Adrenal gland (tissue), 12 donors: Measurements from ENCODE around the gene RSPH3. TPM values are rescaled to one million over a fixed set of nuclear protein-coding genes. Genes with fewer than 3 reads are reported as not detected.
A peak's percentile ranks its signal among the peaks of the same experiment; 100 is the strongest.

Experiments used
- DNase-seq, 7 donors: peaks; one replicate each; pipeline ENCODE4 v3.0.0-alpha.2; 2019 to 2020
- H3K27ac ChIP-seq, 5 donors: fragments of 200-600 bp; sonication (generic) in 4 of 5; 1 replicate in 3 of 5; 2 replicates in 2 of 5; pipeline versions ENCODE4 v1.5.1 to v1.8.0; 2016 to 2020; ENCODE audit warnings: mild to moderate bottlenecking in 1 of 5
- H3K27me3 ChIP-seq: fragments of 200-600 bp; 2 replicates; pipeline ENCODE4 v1.8.0; 2021
- H3K36me3 ChIP-seq, 2 donors: fragments of 200-600 bp; replicated peaks in 1 of 2; 1 replicate in 1 of 2; 2 replicates in 1 of 2; pipeline versions ENCODE4 v1.5.1 to v1.8.0; 2018 to 2022
- H3K4me1 ChIP-seq, 2 donors: fragments of 200-600 bp; replicated peaks in 1 of 2; 1 replicate in 1 of 2; 2 replicates in 1 of 2; pipeline versions ENCODE4 v1.5.1 to v1.8.0; 2018 to 2021
- H3K4me3 ChIP-seq, 4 donors: fragments of 200-600 bp; sonication (generic) in 3 of 4; one replicate each; pipeline ENCODE4 v1.5.1; 2016 to 2018
- H3K9me3 ChIP-seq, 3 donors: fragments of 200-600 bp; sonication (generic) in 1 of 3; replicated peaks in 1 of 3; 1 replicate in 2 of 3; 2 replicates in 1 of 3; pipeline versions ENCODE4 v1.5.1 to v1.8.0; 2016 to 2021
- POLR2A ChIP-seq, 2 donors: fragments of 450-650 bp; IDR thresholded peaks; one replicate each; pipeline ENCODE4 v1.6.1; 2017; ENCODE audit warnings: antibody characterized with exemption in 2 of 2, mild to moderate bottlenecking in 2 of 2, moderate library complexity in 1 of 2
- WGBS, 4 donors: extraction: QIAGEN DNeasy Blood & Tissue Kit in 2 of 4; methylation state at CpG; one replicate each; pipeline versions ENCODE4 v1.1.5 to v1.1.7; 2013 to 2017; 5-methylcytosine and 5-hydroxymethylcytosine counted together
- intact Hi-C, 2 donors: fragments of 100-400 bp; cut with DNase I; formaldehyde crosslinking; loops; one replicate each; pipeline versions ENCODE4 v1.14.1 to v1.15.0; 2022 to 2023
- polyA plus RNA-seq, 3 donors: library from polyadenylated mRNA; stranded (reverse); fragments of 200-250 nt in 2 of 3; fragments of 350-450 nt in 1 of 3; fragmentation: Illumina TruSeq in 1 of 3; extraction: RNeasy Lipid Tissue Mini Kit (QIAGEN cat#74804) in 1 of 3; gene quantifications; one replicate each; pipeline ENCODE4 v1.2.3, GENCODE V29; 2013 to 2014
- total RNA-seq, 9 donors: library from RNA; depleted of rRNA in 4 of 9; stranded (reverse); fragments of >200 nt in 4 of 9; fragments of 120-200 nt in 1 of 9; fragmentation: NEBNext Ultra II Directional in 1 of 9; extraction: Animal tissue kit (Norgen Biotek cat#: 25700) in 1 of 9; gene quantifications; one replicate each; pipeline versions ENCODE4 v1.1.0 to v1.2.4, GENCODE V29; 2013 to 2023
- TF ChIP-seq, protein P1 (sequence below), 6 experiments: fragments of 450-650 bp in 4 of 6; fragments of 200-600 bp in 2 of 6; sonication (generic) in 1 of 6; IDR thresholded peaks; 1 replicate in 5 of 6; 2 replicates in 1 of 6; pipeline versions ENCODE4 v1.5.1 to v1.8.0; 2016 to 2021; ENCODE audit warnings: antibody characterized with exemption in 6 of 6, mild to moderate bottlenecking in 2 of 6, moderate library complexity in 1 of 6
- donor health status: healthy with polysubstance abuse.
- donor health status: Bipolar disorder and iron deficiency.
- donor health status: DM: yes; HTN: yes; CAD: no.
- donor health status: DM: no; HTN: no; CAD: no.
- donor health status: DM: no; HTN: no; CAD: no.
- donor health status: DM: yes; HTN: yes; CAD: no.

RSPH3 gene
- total and polyA plus RNA-seq, 12 donors = 3.4 to 20.5 (median 12.8) TPM

DNA sequence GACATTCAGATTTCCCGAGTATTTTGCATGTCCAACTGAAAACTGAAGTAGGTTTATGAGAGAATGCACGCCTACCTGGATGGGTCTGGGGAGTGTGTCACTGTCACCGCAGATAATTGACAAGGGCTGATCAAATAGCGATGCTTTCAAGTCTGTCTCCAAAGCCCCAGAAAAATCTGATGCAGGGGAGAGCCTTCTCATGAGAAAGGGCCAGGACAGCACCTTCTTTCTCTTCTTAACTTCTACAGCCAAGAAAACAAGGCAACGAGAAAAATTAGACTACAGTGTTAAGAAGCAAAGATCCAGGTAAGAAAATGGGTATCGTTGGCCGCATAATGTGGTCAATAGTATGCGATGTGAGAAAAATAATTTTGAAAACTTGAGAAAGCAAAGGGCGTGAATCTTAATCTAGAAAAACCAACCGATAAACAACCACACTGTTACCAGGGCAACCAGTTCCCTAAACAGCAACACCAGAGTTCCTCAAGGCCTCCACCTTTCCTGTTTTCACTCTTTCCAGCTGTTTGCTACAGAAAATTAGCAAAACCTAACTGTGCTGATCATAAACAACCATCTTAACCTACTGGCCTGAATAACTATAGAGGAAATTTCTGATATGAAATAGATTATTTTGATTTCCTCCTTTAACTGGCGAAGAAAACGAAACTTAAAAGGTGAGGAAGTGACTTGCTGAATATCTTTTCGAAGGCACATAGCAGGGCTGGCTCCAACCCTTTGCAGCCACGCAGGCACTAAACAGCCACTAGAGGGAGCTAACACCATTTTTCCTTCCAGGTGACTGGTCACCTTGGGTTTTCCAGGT, 42.2 kb upstream of the RSPH3 start:
- intact Hi-C loops = loop anchor here (2.0 to 10.0 kb wide), 4 partner anchors 63 to 93 kb away; no protein-coding TSS in a partner anchor
- H3K27ac ChIP-seq = peak overlapping the region in 1 of 5 donors; percentile 33
- DNase-seq = peak; percentile 67 to 87 (median 73)

DNA sequence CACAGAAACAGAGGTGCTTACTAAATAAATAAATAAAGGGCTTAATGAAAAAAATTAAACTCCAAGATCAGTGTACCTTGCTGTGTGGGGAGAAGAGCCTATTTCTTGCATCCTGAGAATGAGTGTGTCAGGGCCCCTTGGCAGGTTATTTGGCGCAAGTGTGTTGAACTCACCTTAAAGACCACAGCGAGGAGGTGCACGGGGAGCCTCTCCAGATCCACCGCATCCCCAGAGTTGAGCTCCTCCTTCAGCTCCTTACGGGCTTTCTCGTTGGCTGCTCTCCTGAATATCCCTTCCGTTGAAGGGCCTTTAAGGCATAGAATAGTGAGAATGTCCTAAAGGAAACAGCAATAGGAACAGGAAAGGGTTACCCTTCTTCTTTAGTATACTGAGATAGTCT, 41.2 kb upstream of the RSPH3 start:
- intact Hi-C loops = loop anchor here (5.0 to 10.0 kb wide), 3 partner anchors 66 to 94 kb away; no protein-coding TSS in a partner anchor
- no peak overlapping the region for H3K4me3 ChIP-seq
- H3K9me3 ChIP-seq = no peaks in the 10 kb centered on the region
- peaks cover 0 to 6% of the 10 kb centered on the region in 2 donors for H3K4me1 ChIP-seq
- 90 to 95% (median 92%) methylated on average over 7 of the region's 7 CpGs for WGBS, 4 donors
- H3K27ac ChIP-seq = no peak overlapping the region
- no peaks in the 10 kb centered on the region for H3K36me3 ChIP-seq
- no peak for TF ChIP-seq POLR2A (IDR thresholded peaks at IDR 0.05)
- TF ChIP-seq, protein P1, sequence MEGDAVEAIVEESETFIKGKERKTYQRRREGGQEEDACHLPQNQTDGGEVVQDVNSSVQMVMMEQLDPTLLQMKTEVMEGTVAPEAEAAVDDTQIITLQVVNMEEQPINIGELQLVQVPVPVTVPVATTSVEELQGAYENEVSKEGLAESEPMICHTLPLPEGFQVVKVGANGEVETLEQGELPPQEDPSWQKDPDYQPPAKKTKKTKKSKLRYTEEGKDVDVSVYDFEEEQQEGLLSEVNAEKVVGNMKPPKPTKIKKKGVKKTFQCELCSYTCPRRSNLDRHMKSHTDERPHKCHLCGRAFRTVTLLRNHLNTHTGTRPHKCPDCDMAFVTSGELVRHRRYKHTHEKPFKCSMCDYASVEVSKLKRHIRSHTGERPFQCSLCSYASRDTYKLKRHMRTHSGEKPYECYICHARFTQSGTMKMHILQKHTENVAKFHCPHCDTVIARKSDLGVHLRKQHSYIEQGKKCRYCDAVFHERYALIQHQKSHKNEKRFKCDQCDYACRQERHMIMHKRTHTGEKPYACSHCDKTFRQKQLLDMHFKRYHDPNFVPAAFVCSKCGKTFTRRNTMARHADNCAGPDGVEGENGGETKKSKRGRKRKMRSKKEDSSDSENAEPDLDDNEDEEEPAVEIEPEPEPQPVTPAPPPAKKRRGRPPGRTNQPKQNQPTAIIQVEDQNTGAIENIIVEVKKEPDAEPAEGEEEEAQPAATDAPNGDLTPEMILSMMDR (IDR thresholded peaks at IDR 0.05) = no peak
- DNase-seq = no peak
- H3K27me3 ChIP-seq = no peaks in the 10 kb centered on the region

More for the DNA sequence above, 42.2 kb upstream of the RSPH3 start:
- Histone ChIP-seq H3K4me1 (peaks cover 0 to 6% of the 10 kb centered on the region in 2 donors), H3K36me3 (no peaks in the 10 kb centered on the region), H3K4me3 (peak overlapping the region in 1 of 4 donors; percentile 44), H3K9me3 (no peaks in the 10 kb centered on the region), H3K27me3 (no peaks in the 10 kb centered on the region)
- TF ChIP-seq, protein P1 (IDR thresholded peaks at IDR 0.05) = peak; percentile 84 to 96 (median 88)
- no peak for TF ChIP-seq POLR2A (IDR thresholded peaks at IDR 0.05)
- WGBS, 4 donors = 50 to 54% (median 51%) methylated on average over 14 of the region's 14 CpGs

DNA sequence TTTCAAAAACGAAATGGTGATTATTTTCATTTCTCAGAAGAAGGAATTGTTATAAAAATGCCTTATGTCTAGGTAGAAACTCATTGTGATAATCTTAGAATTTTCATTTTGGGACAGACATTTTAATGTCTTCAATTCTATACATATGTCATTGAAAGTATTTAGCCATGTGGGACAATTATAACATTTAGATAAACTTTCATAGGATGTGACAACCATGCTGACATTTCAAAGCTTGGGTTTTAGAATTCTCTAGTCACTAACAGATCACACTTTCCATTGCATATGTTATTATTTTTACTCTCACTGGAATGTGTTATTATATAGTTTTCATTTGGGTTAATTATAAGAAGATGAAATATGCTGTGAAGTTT, 39.9 kb upstream of the RSPH3 start:
- DNase-seq = no peak
- peaks cover 0 to 6% of the 10 kb centered on the region in 2 donors for H3K4me1 ChIP-seq
- no peaks in the 10 kb centered on the region for H3K27me3 ChIP-seq
- no peak for TF ChIP-seq POLR2A (IDR thresholded peaks at IDR 0.05)
- TF ChIP-seq, protein P1 (IDR thresholded peaks at IDR 0.05) = no peak
- H3K27ac ChIP-seq = peak overlapping the region in 2 of 5 donors; percentile 56 to 67
- 59 to 79% (median 69%) methylated on average over 1 of the region's 1 CpG for WGBS, 4 donors
- no peaks in the 10 kb centered on the region for H3K36me3 ChIP-seq
- intact Hi-C loops = loop anchor here (5.0 to 10.0 kb wide), 3 partner anchors 67 to 95 kb away; no protein-coding TSS in a partner anchor
- no peaks in the 10 kb centered on the region for H3K9me3 ChIP-seq
- no peak overlapping the region for H3K4me3 ChIP-seq
